ENCODE results near the gene TTYH3.

The TTYH3 gene

DNA sequence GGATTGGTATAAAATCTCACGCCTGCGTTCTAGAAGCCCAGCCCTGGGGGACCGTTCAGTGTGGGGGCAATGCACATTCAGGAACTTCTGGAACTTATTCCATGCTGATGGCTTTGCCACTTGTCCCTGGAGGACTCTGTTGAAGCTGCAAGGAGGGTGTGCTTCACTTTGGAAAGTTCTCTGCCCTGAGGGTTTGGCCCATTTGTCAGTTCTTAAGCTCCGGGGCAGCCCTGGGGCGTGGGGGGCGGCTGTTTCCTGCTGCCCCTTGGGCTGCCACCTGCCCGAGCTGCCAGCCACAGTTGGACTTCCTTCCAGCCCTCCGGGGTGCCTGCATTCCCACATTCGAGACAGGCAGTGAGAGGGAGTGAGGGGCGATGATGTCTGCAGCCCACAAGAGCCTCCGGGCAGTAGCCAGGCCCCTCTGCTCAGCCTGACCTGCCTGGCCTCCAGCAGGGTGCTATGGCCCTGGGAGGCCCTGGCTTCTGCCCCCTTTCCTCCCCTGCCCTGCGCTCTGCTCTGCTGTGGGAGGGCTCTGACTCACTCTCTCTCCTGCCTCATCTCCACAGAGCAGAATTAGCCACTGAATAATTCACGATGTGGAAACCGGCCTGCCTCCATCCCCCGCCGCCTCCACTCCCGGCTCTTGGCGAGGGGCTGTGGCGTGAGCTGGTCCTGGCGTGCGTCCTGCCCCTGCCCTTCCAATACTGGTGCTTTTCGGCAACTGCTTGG, 1.9 kb downstream of the TTYH3 start:
- Histone ChIP-seq H3K4me1 (ENCODE audit: insufficient read depth, low read length) (peaks cover 48% of the 10 kb centered on the region), H3K9ac (ENCODE audit: low read length) (no peak overlapping the region), H3K4me3 (ENCODE audit: low read depth in 1 of 2, low read length in 2 of 2) (peak overlapping the region; percentile 75 to 84), H3K9me3 (ENCODE audit: low read length) (no peaks in the 10 kb centered on the region), H3K36me3 (ENCODE audit: insufficient read depth, low read length) (no peaks in the 10 kb centered on the region), H3K27me3 (ENCODE audit: control insufficient read depth in 1 of 2, insufficient read depth in 2 of 2, low read length in 2 of 2) (no peaks in the 10 kb centered on the region), H3K27ac (ENCODE audit: low read depth, low read length) (peak overlapping the region; percentile 89)

DNA sequence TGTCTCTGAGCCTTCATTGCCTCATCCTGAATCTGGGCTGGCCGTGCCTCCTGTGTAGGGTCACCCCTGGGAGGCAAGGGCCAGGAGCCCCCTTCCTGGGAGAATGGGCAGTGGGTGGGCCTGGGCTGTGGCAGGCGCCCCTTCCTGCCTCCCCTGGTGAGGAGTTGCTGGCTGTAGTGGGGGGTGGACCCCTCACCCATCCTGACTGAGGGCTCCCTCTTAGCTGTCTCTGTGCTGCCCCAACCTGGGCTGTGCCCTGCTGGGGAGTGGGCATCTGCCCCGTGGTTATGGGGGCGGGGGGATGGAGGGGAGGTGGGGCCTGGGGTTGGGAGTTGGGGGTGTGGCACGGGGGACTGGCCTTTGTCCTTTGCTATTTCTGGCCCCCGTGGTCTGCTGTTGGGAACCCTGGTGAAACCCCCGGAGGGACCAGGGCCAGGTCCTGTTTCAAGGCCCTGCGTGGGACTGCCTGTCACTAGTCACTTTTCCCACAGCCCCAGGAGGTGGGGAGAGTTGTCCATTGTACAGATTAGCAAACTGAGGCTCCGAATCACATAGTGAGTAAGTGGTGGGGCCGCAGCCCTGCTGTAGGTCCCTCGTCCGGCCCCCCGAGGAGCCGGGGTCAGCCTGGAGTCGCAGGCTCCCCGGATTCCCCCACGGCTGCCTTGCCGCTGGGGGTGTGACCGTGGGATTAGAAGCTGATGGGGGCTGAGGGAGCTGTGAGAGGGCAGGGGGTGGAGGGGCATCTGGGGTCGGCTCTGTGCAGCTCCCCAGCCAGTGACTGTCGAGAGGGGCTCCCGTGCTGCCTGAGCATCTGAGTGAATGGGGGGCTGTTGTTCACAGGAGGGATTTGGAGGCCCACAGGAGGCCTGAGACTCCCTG, 2.7 kb downstream of the TTYH3 start:
- H3K9ac ChIP-seq (ENCODE audit: low read length): no peak overlapping the region
- H3K27ac ChIP-seq (ENCODE audit: low read depth, low read length): peak overlapping the region; percentile 89
- H3K27me3 ChIP-seq (ENCODE audit: control insufficient read depth in 1 of 2, insufficient read depth in 2 of 2, low read length in 2 of 2): no peaks in the 10 kb centered on the region
- H3K36me3 ChIP-seq (ENCODE audit: insufficient read depth, low read length): no peaks in the 10 kb centered on the region
- H3K4me3 ChIP-seq (ENCODE audit: low read depth in 1 of 2, low read length in 2 of 2): peak overlapping the region in 1 of 2 donors; percentile 84
- peaks cover 56% of the 10 kb centered on the region for H3K4me1 ChIP-seq (ENCODE audit: insufficient read depth, low read length)
- no peaks in the 10 kb centered on the region for H3K9me3 ChIP-seq (ENCODE audit: low read length)

- Histone ChIP-seq H3K9ac (ENCODE audit: low read length) (no peak overlapping the region), H3K9me3 (ENCODE audit: low read length) (no peaks in the 10 kb centered on the region), H3K36me3 (ENCODE audit: insufficient read depth, low read length) (no peaks in the 10 kb centered on the region), H3K4me3 (ENCODE audit: low read depth in 1 of 2, low read length in 2 of 2) (no peak overlapping the region), H3K27ac (ENCODE audit: low read depth, low read length) (peak overlapping the region; percentile 15), H3K27me3 (ENCODE audit: control insufficient read depth in 1 of 2, insufficient read depth in 2 of 2, low read length in 2 of 2) (no peaks in the 10 kb centered on the region), H3K4me1 (ENCODE audit: insufficient read depth, low read length) (peaks cover 56% of the 10 kb centered on the region)
These were observed 3.4 kb downstream of the TTYH3 start for GRCh38 chr7:2635148-2635668.

- no peaks in the 10 kb centered on the region for H3K9me3 ChIP-seq (ENCODE audit: low read length)
- no peak overlapping the region for H3K27ac ChIP-seq (ENCODE audit: low read depth, low read length)
- H3K4me1 ChIP-seq (ENCODE audit: insufficient read depth, low read length): peaks cover 62% of the 10 kb centered on the region
- no peak overlapping the region for H3K4me3 ChIP-seq (ENCODE audit: low read depth in 1 of 2, low read length in 2 of 2)
- H3K27me3 ChIP-seq (ENCODE audit: control insufficient read depth in 1 of 2, insufficient read depth in 2 of 2, low read length in 2 of 2): no peaks in the 10 kb centered on the region
- H3K9ac ChIP-seq (ENCODE audit: low read length): no peak overlapping the region
- no peaks in the 10 kb centered on the region for H3K36me3 ChIP-seq (ENCODE audit: insufficient read depth, low read length)
These were observed 4.3 kb downstream of the TTYH3 start for GRCh38 chr7:2635810-2636701.

DNA sequence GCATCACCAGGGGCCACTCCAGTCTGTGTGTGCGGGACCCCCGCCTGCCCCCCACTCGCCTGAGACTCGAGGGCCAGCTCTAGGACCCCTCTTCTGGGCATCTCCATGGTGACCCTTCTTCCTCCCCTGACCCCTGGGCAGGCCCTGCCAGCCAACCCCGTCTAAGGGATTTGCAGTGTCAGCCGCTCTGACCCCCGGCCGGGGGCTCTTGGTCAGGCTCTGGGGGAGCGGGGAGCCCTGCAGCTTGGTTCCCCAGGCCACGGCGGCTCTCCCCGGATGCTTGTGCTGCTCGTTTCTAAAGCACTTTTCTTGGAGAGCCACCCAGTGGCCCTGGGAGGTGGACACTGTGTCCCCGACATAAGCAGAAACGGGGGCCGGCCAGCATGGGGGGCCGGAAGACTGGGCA, 5.3 kb downstream of the TTYH3 start:
- no peaks in the 10 kb centered on the region for H3K9me3 ChIP-seq (ENCODE audit: low read length)
- no peak overlapping the region for H3K9ac ChIP-seq (ENCODE audit: low read length)
- H3K4me1 ChIP-seq (ENCODE audit: insufficient read depth, low read length): peaks cover 67% of the 10 kb centered on the region
- H3K4me3 ChIP-seq (ENCODE audit: low read depth in 1 of 2, low read length in 2 of 2): no peak overlapping the region
- H3K36me3 ChIP-seq (ENCODE audit: insufficient read depth, low read length): no peaks in the 10 kb centered on the region
- H3K27me3 ChIP-seq (ENCODE audit: control insufficient read depth in 1 of 2, insufficient read depth in 2 of 2, low read length in 2 of 2): no peaks in the 10 kb centered on the region
- H3K27ac ChIP-seq (ENCODE audit: low read depth, low read length): no peak overlapping the region

- H3K9me3 ChIP-seq (ENCODE audit: low read length): no peaks in the 10 kb centered on the region
- no peak overlapping the region for H3K9ac ChIP-seq (ENCODE audit: low read length)
- peaks cover 68% of the 10 kb centered on the region for H3K4me1 ChIP-seq (ENCODE audit: insufficient read depth, low read length)
- H3K27ac ChIP-seq (ENCODE audit: low read depth, low read length): no peak overlapping the region
- no peaks in the 10 kb centered on the region for H3K36me3 ChIP-seq (ENCODE audit: insufficient read depth, low read length)
- no peaks in the 10 kb centered on the region for H3K27me3 ChIP-seq (ENCODE audit: control insufficient read depth in 1 of 2, insufficient read depth in 2 of 2, low read length in 2 of 2)
- H3K4me3 ChIP-seq (ENCODE audit: low read depth in 1 of 2, low read length in 2 of 2): no peak overlapping the region
These were observed 5.9 kb downstream of the TTYH3 start for GRCh38 chr7:2637505-2638223.

DNA sequence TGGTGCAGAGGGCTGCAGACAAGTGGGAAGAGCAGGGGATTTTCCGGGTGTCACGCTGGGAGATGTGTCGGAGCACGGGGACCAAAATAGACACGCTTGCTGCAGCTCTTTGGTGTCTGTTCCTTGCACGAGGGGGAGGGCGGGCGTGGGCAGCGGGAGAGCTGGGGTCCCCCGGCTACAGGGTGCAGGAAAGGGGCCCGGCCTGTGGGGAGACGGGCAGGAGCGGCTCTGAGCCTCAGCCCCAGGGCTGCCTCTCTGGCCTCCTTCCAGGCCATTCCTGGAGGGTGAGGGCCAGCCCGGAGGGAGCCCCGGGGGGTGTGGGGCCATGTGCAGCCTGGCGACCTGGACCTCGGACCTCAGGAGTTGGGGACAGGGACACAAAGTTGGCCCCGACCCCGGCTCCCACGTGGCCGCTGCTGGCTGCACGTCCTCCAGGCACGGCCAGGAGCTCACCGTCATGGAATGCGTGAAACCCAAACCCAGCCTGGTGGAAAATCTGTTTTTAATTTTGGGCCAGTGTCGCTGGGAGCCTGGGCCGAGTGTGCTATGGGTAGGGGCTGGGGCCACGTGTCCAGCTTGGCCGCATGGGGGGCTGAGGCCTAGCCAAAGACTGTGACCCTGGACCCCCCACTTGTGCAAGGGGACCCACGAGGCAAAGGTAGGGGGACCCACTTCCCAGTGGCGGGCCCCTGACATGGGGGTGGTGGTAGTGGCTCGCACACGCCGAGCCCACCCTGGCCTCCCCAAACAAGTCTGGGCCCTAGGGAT, 6.6 kb downstream of the TTYH3 start:
- Histone ChIP-seq H3K36me3 (ENCODE audit: insufficient read depth, low read length) (no peaks in the 10 kb centered on the region), H3K9ac (ENCODE audit: low read length) (no peak overlapping the region), H3K9me3 (ENCODE audit: low read length) (no peaks in the 10 kb centered on the region), H3K27ac (ENCODE audit: low read depth, low read length) (peak overlapping the region; percentile 39), H3K27me3 (ENCODE audit: control insufficient read depth in 1 of 2, insufficient read depth in 2 of 2, low read length in 2 of 2) (no peaks in the 10 kb centered on the region), H3K4me1 (ENCODE audit: insufficient read depth, low read length) (peaks cover 63% of the 10 kb centered on the region), H3K4me3 (ENCODE audit: low read depth in 1 of 2, low read length in 2 of 2) (peak overlapping the region in 1 of 2 donors; percentile 14)

- Histone ChIP-seq H3K27me3 (ENCODE audit: control insufficient read depth in 1 of 2, insufficient read depth in 2 of 2, low read length in 2 of 2) (no peaks in the 10 kb centered on the region), H3K27ac (ENCODE audit: low read depth, low read length) (peak overlapping the region; percentile 39), H3K9ac (ENCODE audit: low read length) (no peak overlapping the region)
These were observed 7.4 kb downstream of the TTYH3 start for GRCh38 chr7:2639181-2639681.

GRCh38 chr7:2639695-2640481, 8.1 kb downstream of the TTYH3 start:
- no peak overlapping the region for H3K4me3 ChIP-seq (ENCODE audit: low read depth in 1 of 2, low read length in 2 of 2)
- no peak overlapping the region for H3K9ac ChIP-seq (ENCODE audit: low read length)
- H3K9me3 ChIP-seq (ENCODE audit: low read length): no peaks in the 10 kb centered on the region
- no peaks in the 10 kb centered on the region for H3K27me3 ChIP-seq (ENCODE audit: control insufficient read depth in 1 of 2, insufficient read depth in 2 of 2, low read length in 2 of 2)
- peaks cover 53% of the 10 kb centered on the region for H3K4me1 ChIP-seq (ENCODE audit: insufficient read depth, low read length)
- no peak overlapping the region for H3K27ac ChIP-seq (ENCODE audit: low read depth, low read length)
- no peaks in the 10 kb centered on the region for H3K36me3 ChIP-seq (ENCODE audit: insufficient read depth, low read length)

More at GRCh38 chr7:2639181-2639681, 7.4 kb downstream of the TTYH3 start:
- H3K9me3 ChIP-seq (ENCODE audit: low read length): no peaks in the 10 kb centered on the region
- H3K36me3 ChIP-seq (ENCODE audit: insufficient read depth, low read length): no peaks in the 10 kb centered on the region
- H3K4me3 ChIP-seq (ENCODE audit: low read depth in 1 of 2, low read length in 2 of 2): no peak overlapping the region
- peaks cover 55% of the 10 kb centered on the region for H3K4me1 ChIP-seq (ENCODE audit: insufficient read depth, low read length)

Data from muscle layer of colon (tissue), 2 donors.